Measurements from ENCODE around the gene C1QTNF1. TPM values are rescaled to one million over a fixed set of nuclear protein-coding genes. Genes with fewer than 3 reads are reported as not detected.

Gene C1QTNF1
- total and polyA plus RNA-seq, 7 donors, result 10.5 to 22.8 (median 16.9) TPM

GRCh38 chr17:79051306-79051705 lies 27.3 kb downstream of the C1QTNF1 start:
- ATAC-seq (no peak), DNase-seq (no peak)
- peaks cover 1% of the 10 kb centered on the region for H3K4me1 ChIP-seq
- H3K27ac ChIP-seq, result no peak overlapping the region
- WGBS, 3 donors, result 75 to 83% (median 77%) methylated on average over 6 of the region's 6 CpGs
- H3K4me3 ChIP-seq, result no peak overlapping the region
- TF ChIP-seq CTCF (IDR thresholded peaks at IDR 0.05), result no peak
- intact Hi-C loops (cut with DNase I), result no loop called here
- peaks cover 3% of the 10 kb centered on the region for H3K9me3 ChIP-seq
- H3K27me3 ChIP-seq (ENCODE audit: insufficient read depth in 3 of 3, low read length in 2 of 3), result peaks cover 0 to 22% (median 5%) of the 10 kb centered on the region in 3 donors
- no peaks in the 10 kb centered on the region for H3K36me3 ChIP-seq (ENCODE audit: insufficient read depth in 1 of 2, low read depth in 1 of 2)

GRCh38 chr17:79052131-79052530 lies 28.2 kb downstream of the C1QTNF1 start:
- intact Hi-C loops (cut with DNase I), result no loop called here
- DNase-seq, result no peak
- H3K27ac ChIP-seq, result no peak overlapping the region
- no peaks in the 10 kb centered on the region for H3K4me1 ChIP-seq
- ATAC-seq, result no peak
- TF ChIP-seq CTCF (IDR thresholded peaks at IDR 0.05), result no peak
- WGBS, 3 donors, result 43 to 57% (median 55%) methylated on average over 1 of the region's 1 CpG
- H3K36me3 ChIP-seq (ENCODE audit: insufficient read depth in 1 of 2, low read depth in 1 of 2), result no peaks in the 10 kb centered on the region
- H3K4me3 ChIP-seq, result no peak overlapping the region
- peaks cover 0 to 16% (median 3%) of the 10 kb centered on the region in 3 donors for H3K27me3 ChIP-seq (ENCODE audit: insufficient read depth in 3 of 3, low read length in 2 of 3)
- peaks cover 3% of the 10 kb centered on the region for H3K9me3 ChIP-seq

- TF ChIP-seq CTCF (IDR thresholded peaks at IDR 0.05), result no peak
- H3K27ac ChIP-seq, result no peak overlapping the region
- ATAC-seq (peak in 3 of 4 donors; percentile 39 to 44 (median 40)), DNase-seq (peak in 1 of 2 donors; percentile 40)
- H3K27me3 ChIP-seq (ENCODE audit: insufficient read depth in 3 of 3, low read length in 2 of 3), result peaks cover 0 to 5% (median 3%) of the 10 kb centered on the region in 3 donors
- H3K36me3 ChIP-seq (ENCODE audit: insufficient read depth in 1 of 2, low read depth in 1 of 2), result no peaks in the 10 kb centered on the region
- no peaks in the 10 kb centered on the region for H3K4me1 ChIP-seq
- intact Hi-C loops (cut with DNase I), result no loop called here
- 5 to 23% (median 15%) methylated on average over 2 of the region's 2 CpGs for WGBS, 3 donors
- H3K4me3 ChIP-seq, result no peak overlapping the region
- peaks cover 3% of the 10 kb centered on the region for H3K9me3 ChIP-seq
These were observed 29.4 kb downstream of the C1QTNF1 start for GRCh38 chr17:79053251-79053925.

GRCh38 chr17:79054200-79054960 lies 30.4 kb downstream of the C1QTNF1 start:
- Histone ChIP-seq H3K27me3 (ENCODE audit: insufficient read depth in 3 of 3, low read length in 2 of 3) (no peaks in the 10 kb centered on the region), H3K36me3 (ENCODE audit: insufficient read depth in 1 of 2, low read depth in 1 of 2) (no peaks in the 10 kb centered on the region), H3K27ac (no peak overlapping the region), H3K9me3 (peaks cover 3% of the 10 kb centered on the region), H3K4me1 (no peaks in the 10 kb centered on the region), H3K4me3 (no peak overlapping the region)
- WGBS, 3 donors, result 84 to 93% (median 85%) methylated on average over 2 of the region's 2 CpGs
- ATAC-seq (no peak), DNase-seq (no peak)
- no peak for TF ChIP-seq CTCF (IDR thresholded peaks at IDR 0.05)
- intact Hi-C loops (cut with DNase I), result no loop called here

Data from psoas muscle (tissue), 8 donors.